Stromal cell of bone marrow (primary cell): ENCODE results near the gene TMEM255B.
"Not testable (repeated sequence)": the region's sequence is repeated elsewhere in the genome, so short reads cannot be mapped to it uniquely, and the experiment has no call there.

Experiments used
- DNase-seq: peaks from one replicate; pipeline ENCODE4 v3.0.0-alpha.2; 2012; ENCODE audit warnings: low read depth

Gene TMEM255B

GRCh38 chr13:113758651-113759524 is at the start of gene TMEM255B:
Gene TMEM255B, plus strand, starts transcription at chr13:113759226. Its CDS starts 44 bp downstream, at chr13:113759270.
- peak; percentile 41 for DNase-seq

GRCh38 chr13:113722921-113723320 is 36.1 kb upstream of the TMEM255B start:
- DNase-seq = no peak

GRCh38 chr13:113723410-113724015 is 35.5 kb upstream of the TMEM255B start:
- DNase-seq = no peak

GRCh38 chr13:113724016-113724758 is 34.8 kb upstream of the TMEM255B start:
- DNase-seq = no peak

GRCh38 chr13:113724780-113725315 is 34.2 kb upstream of the TMEM255B start:
- DNase-seq = no peak

- DNase-seq = not testable (repeated sequence)
Observed at GRCh38 chr13:113725329-113726105, 33.5 kb upstream of the TMEM255B start.

- DNase-seq = not testable (repeated sequence)
Observed at GRCh38 chr13:113726106-113726821, 32.8 kb upstream of the TMEM255B start.

GRCh38 chr13:113726961-113727411 is 32.0 kb upstream of the TMEM255B start:
- no peak for DNase-seq

GRCh38 chr13:113728571-113729054 is 30.4 kb upstream of the TMEM255B start:
- no peak for DNase-seq

GRCh38 chr13:113729187-113730019 is 29.6 kb upstream of the TMEM255B start:
- no peak for DNase-seq

GRCh38 chr13:113730258-113730691 is 28.8 kb upstream of the TMEM255B start:
- no peak for DNase-seq

- no peak for DNase-seq
Observed at GRCh38 chr13:113730831-113731191, 28.2 kb upstream of the TMEM255B start.

GRCh38 chr13:113731192-113732175 is 27.5 kb upstream of the TMEM255B start:
- DNase-seq = no peak

- DNase-seq = no peak
Observed at GRCh38 chr13:113732176-113732960, 26.7 kb upstream of the TMEM255B start.

GRCh38 chr13:113732961-113733950 is 25.8 kb upstream of the TMEM255B start:
- no peak for DNase-seq

- DNase-seq = no peak
Observed at GRCh38 chr13:113734099-113734825, 24.8 kb upstream of the TMEM255B start.
